HEK293T (cell line): Measurements from ENCODE around the gene HERC2.
"Not testable (repeated sequence)": the region's sequence is repeated elsewhere in the genome, so short reads cannot be mapped to it uniquely, and the experiment has no call there.

ENCODE experiments used
- FOXA1 ChIP-seq: fragments of 450-650 bp; IDR thresholded peaks from 2 replicates; pipeline ENCODE4 v1.6.1; 2016; ENCODE audit warnings: mild to moderate bottlenecking
- HDGF ChIP-seq: fragments of 450-650 bp; IDR thresholded peaks from 2 replicates; pipeline ENCODE4 v1.6.1; 2017; ENCODE audit warnings: antibody characterized with exemption, borderline replicate concordance
- TARDBP ChIP-seq: fragments of 450-650 bp; IDR thresholded peaks from 2 replicates; pipeline ENCODE4 v1.6.1; 2016
- TF ChIP-seq, protein P1 (sequence below): fragments of 450-650 bp; IDR thresholded peaks from 2 replicates; pipeline ENCODE4 v1.6.1; 2016

DNA sequence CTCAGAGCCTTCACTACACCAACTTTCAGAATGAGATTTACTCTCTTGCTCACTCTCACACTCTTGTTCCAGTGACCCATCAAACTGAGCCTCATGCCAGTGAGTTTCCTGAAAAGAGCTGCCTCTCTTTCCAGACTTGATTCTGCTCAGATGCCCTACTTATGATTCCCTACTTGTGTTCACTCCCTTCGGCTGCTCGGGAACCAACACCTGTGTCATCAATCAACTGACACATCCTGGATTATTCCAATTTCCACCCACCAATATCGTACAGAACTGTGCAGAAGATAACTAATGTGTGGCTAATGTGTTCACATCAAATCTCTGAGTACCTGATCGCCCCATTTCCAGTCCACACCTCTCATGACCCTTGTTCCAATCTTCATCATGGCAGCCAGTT lies 100.3 kb downstream of the HERC2 start:
- TF ChIP-seq HDGF, FOXA1, TARDBP: not testable (repeated sequence)
- TF ChIP-seq, protein P1, sequence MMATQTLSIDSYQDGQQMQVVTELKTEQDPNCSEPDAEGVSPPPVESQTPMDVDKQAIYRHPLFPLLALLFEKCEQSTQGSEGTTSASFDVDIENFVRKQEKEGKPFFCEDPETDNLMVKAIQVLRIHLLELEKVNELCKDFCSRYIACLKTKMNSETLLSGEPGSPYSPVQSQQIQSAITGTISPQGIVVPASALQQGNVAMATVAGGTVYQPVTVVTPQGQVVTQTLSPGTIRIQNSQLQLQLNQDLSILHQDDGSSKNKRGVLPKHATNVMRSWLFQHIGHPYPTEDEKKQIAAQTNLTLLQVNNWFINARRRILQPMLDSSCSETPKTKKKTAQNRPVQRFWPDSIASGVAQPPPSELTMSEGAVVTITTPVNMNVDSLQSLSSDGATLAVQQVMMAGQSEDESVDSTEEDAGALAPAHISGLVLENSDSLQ: not testable (repeated sequence)
